HG03460 (cell line): ENCODE results near the gene ARHGEF5.
"Not testable (repeated sequence)": the region's sequence is repeated elsewhere in the genome, so short reads cannot be mapped to it uniquely, and the experiment has no call there.

Source experiments
- ATAC-seq: cut with Tn5 transposase; IDR thresholded peaks from one replicate; pipeline ENCODE4 v1.9.1; 2021; ENCODE audit not compliant: unreplicated experiment

The ARHGEF5 gene

GRCh38 chr7:144355176-144355822 lies at the start of gene ARHGEF5:
Gene ARHGEF5, plus strand, starts transcription at chr7:144355402. Its CDS starts 7,268 bp downstream, at chr7:144362670.
- ATAC-seq, result peak; percentile 63

- not testable (repeated sequence) for ATAC-seq
Observed at GRCh38 chr7:144309702-144310101, 45.5 kb upstream of the ARHGEF5 start.

- ATAC-seq, result not testable (repeated sequence)
Observed at GRCh38 chr7:144311218-144311617, 44.0 kb upstream of the ARHGEF5 start.

GRCh38 chr7:144311872-144312469 lies 43.2 kb upstream of the ARHGEF5 start, which contains the start of gene OR2A1:
Gene OR2A1, plus strand, starts transcription at chr7:144312419. Its CDS starts 5,706 bp downstream, at chr7:144318125.
- not testable (repeated sequence) for ATAC-seq

GRCh38 chr7:144317537-144317936 lies 37.7 kb upstream of the ARHGEF5 start:
- not testable (repeated sequence) for ATAC-seq

- not testable (repeated sequence) for ATAC-seq
Observed at GRCh38 chr7:144319547-144319946, 35.7 kb upstream of the ARHGEF5 start.

GRCh38 chr7:144321677-144322206 lies 33.5 kb upstream of the ARHGEF5 start:
- ATAC-seq, result not testable (repeated sequence)

GRCh38 chr7:144323359-144323758 lies 31.8 kb upstream of the ARHGEF5 start:
- ATAC-seq, result not testable (repeated sequence)

- ATAC-seq, result not testable (repeated sequence)
Observed at GRCh38 chr7:144325868-144326267, 29.3 kb upstream of the ARHGEF5 start.

- ATAC-seq, result not testable (repeated sequence)
Observed at GRCh38 chr7:144330044-144330443, 25.2 kb upstream of the ARHGEF5 start.

GRCh38 chr7:144331221-144331995 lies 23.8 kb upstream of the ARHGEF5 start:
- not testable (repeated sequence) for ATAC-seq

- ATAC-seq, result not testable (repeated sequence)
Observed at GRCh38 chr7:144331996-144332288, 23.3 kb upstream of the ARHGEF5 start.

GRCh38 chr7:144348625-144349024 lies 6.6 kb upstream of the ARHGEF5 start:
- ATAC-seq, result peak; percentile 33

- not testable (repeated sequence) for ATAC-seq
Observed at GRCh38 chr7:144351667-144352066, 3.5 kb upstream of the ARHGEF5 start.

- ATAC-seq, result not testable (repeated sequence)
Observed at GRCh38 chr7:144356185-144356584, 983 bp downstream of the ARHGEF5 start.

- ATAC-seq, result not testable (repeated sequence)
Observed at GRCh38 chr7:144356860-144357259, 1.7 kb downstream of the ARHGEF5 start.

- not testable (repeated sequence) for ATAC-seq
Observed at GRCh38 chr7:144362061-144362460, 6.9 kb downstream of the ARHGEF5 start.

GRCh38 chr7:144365523-144365922 lies 10.3 kb downstream of the ARHGEF5 start:
- ATAC-seq, result not testable (repeated sequence)

- ATAC-seq, result not testable (repeated sequence)
Observed at GRCh38 chr7:144367250-144367649, 12.0 kb downstream of the ARHGEF5 start.

GRCh38 chr7:144369221-144369620 lies 14.0 kb downstream of the ARHGEF5 start:
- not testable (repeated sequence) for ATAC-seq

GRCh38 chr7:144378651-144379050 lies 23.4 kb downstream of the ARHGEF5 start:
- ATAC-seq, result no peak
